Measurements from ENCODE around the gene RDH16. TPM values are rescaled to one million over a fixed set of nuclear protein-coding genes. Genes with fewer than 3 reads are reported as not detected.
"Not testable (repeated sequence)": the region's sequence is repeated elsewhere in the genome, so short reads cannot be mapped to it uniquely, and the experiment has no call there.

RDH16 gene
- total RNA-seq, 2 experiments from 2014 or later, result 0.30 to 0.34 TPM

DNA sequence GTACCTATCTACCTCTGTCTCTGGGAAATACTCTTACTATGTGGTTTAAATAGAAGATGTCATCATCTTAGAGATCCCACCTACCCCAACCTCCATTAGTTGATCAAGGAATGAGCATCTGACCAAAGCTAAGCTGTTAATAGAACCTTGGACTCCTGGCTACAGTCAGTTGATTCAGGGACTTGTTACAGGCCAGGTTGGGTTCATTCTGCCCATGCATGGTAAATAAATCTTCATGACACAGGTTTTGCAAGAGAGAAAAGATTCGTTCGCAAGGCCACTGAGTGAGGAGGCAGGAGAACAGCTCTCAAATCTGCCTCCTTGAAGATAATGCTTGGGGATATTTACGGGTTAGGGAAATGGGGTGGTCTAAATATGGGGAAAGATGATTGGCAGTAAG, 42.7 kb downstream of the RDH16 start:
- Histone ChIP-seq H3K4me1 (ENCODE audit: insufficient read depth, low read length) (no peaks in the 10 kb centered on the region), H3K9me3 (ENCODE audit: control insufficient read depth in 1 of 2, insufficient read depth in 1 of 2, low read length in 2 of 2) (peaks cover under 1 to 8% of the 10 kb centered on the region in 2 experiments), H3K27ac (ENCODE audit: low read depth in 1 of 2, low read length in 2 of 2) (no peak overlapping the region), H3K4me3 (ENCODE audit: low read length) (no peak overlapping the region), H3K27me3 (ENCODE audit: control insufficient read depth in 1 of 2, insufficient read depth in 2 of 2, low read length in 2 of 2) (peaks cover 0 to 13% of the 10 kb centered on the region in 2 experiments), H3K36me3 (ENCODE audit: insufficient read depth, low read length) (no peaks in the 10 kb centered on the region)
- no peaks in the 10 kb centered on the region for H3K4me1 Mint-ChIP-seq (ENCODE audit: low read depth)
- H3K27ac Mint-ChIP-seq, result no peak overlapping the region
- ChIA-PET POLR2A (no interaction called here), CTCF (no interaction called here)
- peaks cover 13% of the 10 kb centered on the region for H3K27me3 Mint-ChIP-seq
- H3K36me3 Mint-ChIP-seq (ENCODE audit: low read depth), result no peaks in the 10 kb centered on the region
- intact Hi-C loops (cut with DNase I, micrococcal nuclease), result no loop called here
- no peak overlapping the region for H3K4me3 Mint-ChIP-seq
- H3K9me3 Mint-ChIP-seq, result no peaks in the 10 kb centered on the region
- TF ChIP-seq, protein P1, sequence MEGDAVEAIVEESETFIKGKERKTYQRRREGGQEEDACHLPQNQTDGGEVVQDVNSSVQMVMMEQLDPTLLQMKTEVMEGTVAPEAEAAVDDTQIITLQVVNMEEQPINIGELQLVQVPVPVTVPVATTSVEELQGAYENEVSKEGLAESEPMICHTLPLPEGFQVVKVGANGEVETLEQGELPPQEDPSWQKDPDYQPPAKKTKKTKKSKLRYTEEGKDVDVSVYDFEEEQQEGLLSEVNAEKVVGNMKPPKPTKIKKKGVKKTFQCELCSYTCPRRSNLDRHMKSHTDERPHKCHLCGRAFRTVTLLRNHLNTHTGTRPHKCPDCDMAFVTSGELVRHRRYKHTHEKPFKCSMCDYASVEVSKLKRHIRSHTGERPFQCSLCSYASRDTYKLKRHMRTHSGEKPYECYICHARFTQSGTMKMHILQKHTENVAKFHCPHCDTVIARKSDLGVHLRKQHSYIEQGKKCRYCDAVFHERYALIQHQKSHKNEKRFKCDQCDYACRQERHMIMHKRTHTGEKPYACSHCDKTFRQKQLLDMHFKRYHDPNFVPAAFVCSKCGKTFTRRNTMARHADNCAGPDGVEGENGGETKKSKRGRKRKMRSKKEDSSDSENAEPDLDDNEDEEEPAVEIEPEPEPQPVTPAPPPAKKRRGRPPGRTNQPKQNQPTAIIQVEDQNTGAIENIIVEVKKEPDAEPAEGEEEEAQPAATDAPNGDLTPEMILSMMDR (IDR thresholded peaks at IDR 0.05), result no peak
- ATAC-seq (ENCODE audit: poor library complexity) (no peak), DNase-seq (no peak)

DNA sequence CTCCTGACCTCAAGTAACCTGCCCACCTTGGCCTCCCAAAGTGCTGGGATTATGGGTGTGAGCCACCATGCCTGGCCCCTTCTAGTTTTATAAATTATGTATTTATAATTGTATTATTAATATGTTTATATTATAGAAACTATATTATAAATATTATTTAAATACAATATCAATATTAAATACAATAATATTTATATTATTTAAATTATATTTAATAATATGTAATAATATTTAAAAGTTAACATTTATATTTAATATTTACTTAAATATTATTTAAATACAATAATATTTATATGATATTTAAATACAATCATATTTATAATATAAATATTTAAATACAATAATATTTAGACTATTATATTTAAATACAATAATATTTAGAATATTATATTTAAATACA, 43.2 kb downstream of the RDH16 start:
- POLR2A ChIA-PET, result no interaction called here
- H3K27me3 ChIP-seq (ENCODE audit: control insufficient read depth in 1 of 2, insufficient read depth in 2 of 2, low read length in 2 of 2), result peaks cover 0 to 13% of the 10 kb centered on the region in 2 experiments
- peaks cover 6 to 12% of the 10 kb centered on the region in 2 experiments for H3K9me3 ChIP-seq (ENCODE audit: control insufficient read depth in 1 of 2, insufficient read depth in 1 of 2, low read length in 2 of 2)
- H3K4me1 ChIP-seq (ENCODE audit: insufficient read depth, low read length), result no peaks in the 10 kb centered on the region
- Mint-ChIP-seq H3K27me3 (peaks cover 13% of the 10 kb centered on the region), H3K4me3 (no peak overlapping the region), H3K9me3 (no peaks in the 10 kb centered on the region), H3K27ac (no peak overlapping the region), H3K36me3 (ENCODE audit: low read depth) (no peaks in the 10 kb centered on the region), H3K4me1 (ENCODE audit: low read depth) (no peaks in the 10 kb centered on the region)
- CTCF ChIA-PET, result no interaction called here
- intact Hi-C loops (cut with DNase I, micrococcal nuclease), result no loop called here
- no peak overlapping the region for H3K27ac ChIP-seq (ENCODE audit: low read depth in 1 of 2, low read length in 2 of 2)
- no peaks in the 10 kb centered on the region for H3K36me3 ChIP-seq (ENCODE audit: insufficient read depth, low read length)
- no peak overlapping the region for H3K4me3 ChIP-seq (ENCODE audit: low read length)
- TF ChIP-seq, protein P1 (IDR thresholded peaks at IDR 0.05), result no peak
- ATAC-seq (ENCODE audit: poor library complexity) (no peak), DNase-seq (no peak)

DNA sequence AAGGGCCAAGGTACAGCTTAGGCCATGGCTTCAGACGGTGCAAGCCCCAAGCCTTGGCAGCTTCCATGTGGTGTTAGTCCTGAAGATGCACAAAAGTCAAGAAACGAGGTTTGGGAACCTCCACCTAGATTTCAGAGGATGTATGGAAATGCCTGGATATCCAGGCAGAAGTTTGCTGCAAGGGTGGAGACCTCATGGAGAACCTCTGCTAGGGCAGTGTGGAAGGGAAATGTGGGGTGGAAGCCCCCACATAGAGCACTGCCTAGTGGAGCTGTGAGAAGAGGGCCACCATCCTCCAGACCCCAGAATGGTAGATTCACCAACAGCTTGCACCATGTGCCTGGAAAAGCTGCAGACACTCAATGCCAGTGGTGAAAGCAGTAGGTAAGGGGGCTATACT, 48.0 kb downstream of the RDH16 start:
- H3K36me3 Mint-ChIP-seq (ENCODE audit: low read depth); H3K27me3 ChIP-seq (ENCODE audit: control insufficient read depth in 1 of 2, insufficient read depth in 2 of 2, low read length in 2 of 2); POLR2A ChIA-PET; CTCF ChIA-PET; H3K36me3 ChIP-seq (ENCODE audit: insufficient read depth, low read length); intact Hi-C loops (cut with DNase I, micrococcal nuclease); H3K4me1 Mint-ChIP-seq (ENCODE audit: low read depth); ATAC-seq (ENCODE audit: poor library complexity); H3K4me1 ChIP-seq (ENCODE audit: insufficient read depth, low read length); H3K4me3 Mint-ChIP-seq; H3K27ac Mint-ChIP-seq; H3K27ac ChIP-seq (ENCODE audit: low read depth in 1 of 2, low read length in 2 of 2); DNase-seq; H3K9me3 Mint-ChIP-seq; H3K4me3 ChIP-seq (ENCODE audit: low read length): not testable (repeated sequence)
- peaks cover 13% of the 10 kb centered on the region for H3K27me3 Mint-ChIP-seq
- H3K9me3 ChIP-seq (ENCODE audit: control insufficient read depth in 1 of 2, insufficient read depth in 1 of 2, low read length in 2 of 2), result peaks cover 16 to 20% of the 10 kb centered on the region in 2 experiments

DNA sequence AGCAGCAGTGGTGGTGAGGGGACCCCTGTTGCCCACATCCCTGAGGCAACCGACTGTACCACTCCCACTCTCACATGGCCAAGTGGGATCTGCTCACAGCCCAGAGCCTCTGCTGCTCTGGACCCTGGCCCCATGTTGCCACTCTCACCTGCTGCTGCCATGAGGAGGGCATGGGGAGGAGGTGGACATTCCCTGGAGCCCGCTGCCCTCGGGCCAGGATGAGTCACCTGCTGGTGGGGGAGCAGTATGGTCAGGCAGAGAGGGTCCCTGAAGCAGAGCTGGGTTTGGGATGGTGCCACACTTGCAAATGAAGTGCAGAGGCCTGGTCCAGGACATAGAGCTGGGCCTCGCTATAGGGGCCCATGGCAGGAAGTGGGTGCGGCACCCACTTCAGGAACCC, 49.3 kb downstream of the RDH16 start:
- H3K27ac ChIP-seq (ENCODE audit: low read depth in 1 of 2, low read length in 2 of 2), result no peak overlapping the region
- Mint-ChIP-seq H3K4me1 (ENCODE audit: low read depth) (no peaks in the 10 kb centered on the region), H3K4me3 (no peak overlapping the region), H3K36me3 (ENCODE audit: low read depth) (no peaks in the 10 kb centered on the region), H3K27me3 (peaks cover 13% of the 10 kb centered on the region), H3K9me3 (no peaks in the 10 kb centered on the region), H3K27ac (no peak overlapping the region)
- ChIA-PET POLR2A (no interaction called here), CTCF (no interaction called here)
- intact Hi-C loops (cut with DNase I, micrococcal nuclease), result no loop called here
- H3K4me1 ChIP-seq (ENCODE audit: insufficient read depth, low read length), result no peaks in the 10 kb centered on the region
- H3K36me3 ChIP-seq (ENCODE audit: insufficient read depth, low read length), result no peaks in the 10 kb centered on the region
- TF ChIP-seq, protein P1 (IDR thresholded peaks at IDR 0.05), result no peak
- H3K4me3 ChIP-seq (ENCODE audit: low read length), result no peak overlapping the region
- no peaks in the 10 kb centered on the region for H3K27me3 ChIP-seq (ENCODE audit: control insufficient read depth in 1 of 2, insufficient read depth in 2 of 2, low read length in 2 of 2)
- no peak for DNase-seq
- peaks cover 16 to 22% of the 10 kb centered on the region in 2 experiments for H3K9me3 ChIP-seq (ENCODE audit: control insufficient read depth in 1 of 2, insufficient read depth in 1 of 2, low read length in 2 of 2)
- ATAC-seq (ENCODE audit: poor library complexity), result no peak
